GM23338 (cell line): ENCODE results near the gene APP. TPM values are rescaled to one million over a fixed set of nuclear protein-coding genes. Genes with fewer than 3 reads are reported as not detected.

Experiments
- ATAC-seq: fragments of 200-7000 bp; cut with Tn5 transposase; 3 replicates; pipeline ENCODE4 v1.9.1; 2020
- DNase-seq: peaks from one replicate; pipeline ENCODE4 v3.0.0-alpha.2; 2015; ENCODE audit warnings: low spot score
- H2AFZ ChIP-seq: fragments of 200-600 bp; sonication (generic); 2 replicates; pipeline ENCODE4 v1.8.0; 2016; ENCODE audit warnings: antibody characterized with exemption, mild to moderate bottlenecking, moderate library complexity
- H3F3A ChIP-seq: fragments of 200-600 bp; sonication (generic); replicated peaks from 2 replicates; pipeline ENCODE4 v1.8.0; 2017; ENCODE audit warnings: antibody characterized with exemption, mixed run types, low read depth
- H3K27ac ChIP-seq: fragments of 200-600 bp; sonication (generic); 2 replicates; pipeline ENCODE4 v1.6.1; 2016; ENCODE audit warnings: low read depth
- H3K27me3 ChIP-seq: fragments of 200-600 bp; sonication (generic); 2 replicates; pipeline ENCODE4 v1.8.0; 2016; ENCODE audit warnings: mild to moderate bottlenecking, mixed run types, moderate library complexity; ENCODE audit not compliant: insufficient read depth
- H3K36me3 ChIP-seq: fragments of 200-600 bp; sonication (generic); 2 replicates; pipeline ENCODE4 v1.8.0; 2016; ENCODE audit warnings: mild to moderate bottlenecking; ENCODE audit not compliant: insufficient read depth
- H3K4me1 ChIP-seq: fragments of 200-600 bp; sonication (generic); 2 replicates; pipeline ENCODE4 v1.8.0; 2016; ENCODE audit warnings: mild to moderate bottlenecking, moderate library complexity; ENCODE audit not compliant: insufficient read depth
- H3K4me2 ChIP-seq: fragments of 200-600 bp; sonication (generic); 2 replicates; pipeline ENCODE4 v1.7.1; 2017; ENCODE audit warnings: mixed run types
- H3K4me3 ChIP-seq: fragments of 200-600 bp; sonication (generic); 2 replicates; pipeline ENCODE4 v1.6.1; 2016; ENCODE audit warnings: mixed run types
- H3K79me2 ChIP-seq: fragments of 200-600 bp; sonication (generic); replicated peaks from 2 replicates; pipeline ENCODE4 v1.8.0; 2017; ENCODE audit warnings: mild to moderate bottlenecking; ENCODE audit not compliant: insufficient read depth
- H3K9me2 ChIP-seq: fragments of 200-600 bp; sonication (generic); 2 replicates; pipeline ENCODE4 v1.8.0; 2017; ENCODE audit not compliant: insufficient read depth
- H4K20me1 ChIP-seq: fragments of 200-600 bp; sonication (generic); replicated peaks from 2 replicates; pipeline ENCODE4 v1.8.0; 2017; ENCODE audit warnings: mild to moderate bottlenecking; ENCODE audit not compliant: insufficient read depth
- H3K27ac Mint-ChIP-seq: 2 replicates; pipeline ENCODE4 v1.8.0; 2020; ENCODE audit warnings: inconsistent platforms, mild to moderate bottlenecking, moderate library complexity, mixed read lengths
- H3K27me3 Mint-ChIP-seq: 3 replicates; pipeline ENCODE4 v1.8.0; 2022; ENCODE audit warnings: low read depth, mild to moderate bottlenecking, moderate library complexity, mixed read lengths, inconsistent platforms; ENCODE audit not compliant: insufficient read depth, poor library complexity
- H3K36me3 Mint-ChIP-seq: 3 replicates; pipeline ENCODE4 v1.8.0; 2021; ENCODE audit warnings: low read depth, mild to moderate bottlenecking, inconsistent platforms, moderate library complexity, mixed read lengths
- H3K4me1 Mint-ChIP-seq: 3 replicates; pipeline ENCODE4 v1.8.0; 2020; ENCODE audit warnings: mild to moderate bottlenecking, inconsistent platforms, mixed read lengths
- H3K4me3 Mint-ChIP-seq: 3 replicates; pipeline ENCODE4 v1.8.0; 2021; ENCODE audit warnings: moderate library complexity, mild to moderate bottlenecking, inconsistent platforms, mixed read lengths
- H3K9me3 Mint-ChIP-seq: 3 replicates; pipeline ENCODE4 v1.8.0; 2020; ENCODE audit warnings: moderate library complexity, mild to moderate bottlenecking, inconsistent platforms, mixed read lengths
- CREB1 ChIP-seq: fragments of 250-450 bp; sonication (Bioruptor Pico); IDR thresholded peaks from 2 replicates; pipeline ENCODE4 v1.5.0; 2020; ENCODE audit warnings: low read depth, mild to moderate bottlenecking, moderate library complexity
- EZH2 ChIP-seq: fragments of 200-600 bp; sonication (generic); IDR thresholded peaks from one replicate; pipeline ENCODE4 v1.8.0; 2017; ENCODE audit warnings: antibody characterized with exemption, mild to moderate bottlenecking, low read depth; ENCODE audit not compliant: unreplicated experiment
- JUNB ChIP-seq: IDR thresholded peaks from one replicate; pipeline ENCODE4 v1.6.1; 2016; ENCODE audit warnings: antibody characterized with exemption; ENCODE audit not compliant: unreplicated experiment
- STAT1 ChIP-seq: IDR thresholded peaks from one replicate; pipeline ENCODE4 v1.6.1; 2016; ENCODE audit warnings: antibody characterized with exemption; ENCODE audit not compliant: unreplicated experiment
- ZNF114 ChIP-seq: fragments of 250-450 bp; sonication (Bioruptor Pico); IDR thresholded peaks from 2 replicates; pipeline ENCODE4 v1.5.0; 2020; ENCODE audit warnings: mild to moderate bottlenecking, moderate library complexity
- ZNF331 ChIP-seq: fragments of 250-450 bp; sonication (Bioruptor Pico); IDR thresholded peaks from 2 replicates; pipeline ENCODE4 v1.5.0; 2020; ENCODE audit warnings: low read depth, mild to moderate bottlenecking, moderate library complexity
- polyA plus RNA-seq: library from polyadenylated mRNA; unstranded; fragments of >200 nt; fragmentation: Nextera tagmentation; extraction: Ambion mirVana; gene quantifications from 2 replicates; pipeline ENCODE4 v1.2.1, GENCODE V29; 2016
- total RNA-seq: library from RNA; depleted of rRNA; stranded (reverse); fragments of >200 nt; shearing (Covaris generic); gene quantifications from 2 replicates; pipeline ENCODE4 v1.2.3, GENCODE V29; 2014
- TF ChIP-seq, protein P1 (sequence below): IDR thresholded peaks from 2 replicates; pipeline ENCODE4 v1.6.1; 2016; ENCODE audit warnings: antibody characterized with exemption
- TF ChIP-seq, protein P2 (sequence below): IDR thresholded peaks from one replicate; pipeline ENCODE4 v1.6.1; 2018; ENCODE audit warnings: antibody characterized with exemption; ENCODE audit not compliant: unreplicated experiment

Gene APP
- total and polyA plus RNA-seq, 2 experiments from 2014 or later, result 69.4 to 444 TPM

DNA sequence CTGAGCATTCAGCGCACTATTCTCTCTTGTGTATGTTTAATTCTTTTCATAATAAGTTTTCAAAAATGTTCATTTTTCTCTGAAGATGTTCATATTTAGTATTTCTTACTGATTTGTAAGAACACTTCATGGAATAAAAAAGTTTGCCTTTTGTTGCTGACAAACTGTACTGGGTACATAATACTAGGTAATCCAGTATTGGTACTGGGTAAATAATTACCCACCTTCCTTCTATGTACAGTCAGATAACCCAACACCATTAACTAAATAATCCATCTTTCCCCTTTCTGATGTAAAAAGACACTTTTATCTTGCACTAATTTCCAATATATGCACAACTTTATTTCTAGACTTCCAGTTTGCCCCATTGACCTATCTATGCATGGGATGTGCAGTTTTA is 23.9 kb downstream of the APP start:
- Histone ChIP-seq H3K27ac (no peak overlapping the region), H3K4me3 (no peak overlapping the region), H3K9me2 (no peaks in the 10 kb centered on the region), H2AFZ (no peak overlapping the region), H3K79me2 (peaks cover 96% of the 10 kb centered on the region), H3K4me2 (no peak overlapping the region), H3K36me3 (no peaks in the 10 kb centered on the region; the same call in 1 of the 2 replicates), H4K20me1 (peaks cover 50% of the 10 kb centered on the region), H3K4me1 (peaks cover 49% of the 10 kb centered on the region), H3K27me3 (no peaks in the 10 kb centered on the region), H3F3A (no peaks in the 10 kb centered on the region)
- Mint-ChIP-seq H3K4me1 (peaks cover 64% of the 10 kb centered on the region), H3K9me3 (no peaks in the 10 kb centered on the region), H3K4me3 (no peak overlapping the region), H3K36me3 (peaks cover 45% of the 10 kb centered on the region; the same call in 2 of the 3 replicates), H3K27me3 (peaks cover 2% of the 10 kb centered on the region), H3K27ac (no peak overlapping the region; the same call in 1 of the 2 replicates)
- ATAC-seq (no peak), DNase-seq (no peak)
- no peak for TF ChIP-seq ZNF114 (CRISPR knock-in tag)
- TF ChIP-seq, protein P1, sequence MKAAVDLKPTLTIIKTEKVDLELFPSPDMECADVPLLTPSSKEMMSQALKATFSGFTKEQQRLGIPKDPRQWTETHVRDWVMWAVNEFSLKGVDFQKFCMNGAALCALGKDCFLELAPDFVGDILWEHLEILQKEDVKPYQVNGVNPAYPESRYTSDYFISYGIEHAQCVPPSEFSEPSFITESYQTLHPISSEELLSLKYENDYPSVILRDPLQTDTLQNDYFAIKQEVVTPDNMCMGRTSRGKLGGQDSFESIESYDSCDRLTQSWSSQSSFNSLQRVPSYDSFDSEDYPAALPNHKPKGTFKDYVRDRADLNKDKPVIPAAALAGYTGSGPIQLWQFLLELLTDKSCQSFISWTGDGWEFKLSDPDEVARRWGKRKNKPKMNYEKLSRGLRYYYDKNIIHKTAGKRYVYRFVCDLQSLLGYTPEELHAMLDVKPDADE, result no peak
- TF ChIP-seq CREB1 (CRISPR knock-in tag), result no peak
- no peak for TF ChIP-seq JUNB
- TF ChIP-seq, protein P2, sequence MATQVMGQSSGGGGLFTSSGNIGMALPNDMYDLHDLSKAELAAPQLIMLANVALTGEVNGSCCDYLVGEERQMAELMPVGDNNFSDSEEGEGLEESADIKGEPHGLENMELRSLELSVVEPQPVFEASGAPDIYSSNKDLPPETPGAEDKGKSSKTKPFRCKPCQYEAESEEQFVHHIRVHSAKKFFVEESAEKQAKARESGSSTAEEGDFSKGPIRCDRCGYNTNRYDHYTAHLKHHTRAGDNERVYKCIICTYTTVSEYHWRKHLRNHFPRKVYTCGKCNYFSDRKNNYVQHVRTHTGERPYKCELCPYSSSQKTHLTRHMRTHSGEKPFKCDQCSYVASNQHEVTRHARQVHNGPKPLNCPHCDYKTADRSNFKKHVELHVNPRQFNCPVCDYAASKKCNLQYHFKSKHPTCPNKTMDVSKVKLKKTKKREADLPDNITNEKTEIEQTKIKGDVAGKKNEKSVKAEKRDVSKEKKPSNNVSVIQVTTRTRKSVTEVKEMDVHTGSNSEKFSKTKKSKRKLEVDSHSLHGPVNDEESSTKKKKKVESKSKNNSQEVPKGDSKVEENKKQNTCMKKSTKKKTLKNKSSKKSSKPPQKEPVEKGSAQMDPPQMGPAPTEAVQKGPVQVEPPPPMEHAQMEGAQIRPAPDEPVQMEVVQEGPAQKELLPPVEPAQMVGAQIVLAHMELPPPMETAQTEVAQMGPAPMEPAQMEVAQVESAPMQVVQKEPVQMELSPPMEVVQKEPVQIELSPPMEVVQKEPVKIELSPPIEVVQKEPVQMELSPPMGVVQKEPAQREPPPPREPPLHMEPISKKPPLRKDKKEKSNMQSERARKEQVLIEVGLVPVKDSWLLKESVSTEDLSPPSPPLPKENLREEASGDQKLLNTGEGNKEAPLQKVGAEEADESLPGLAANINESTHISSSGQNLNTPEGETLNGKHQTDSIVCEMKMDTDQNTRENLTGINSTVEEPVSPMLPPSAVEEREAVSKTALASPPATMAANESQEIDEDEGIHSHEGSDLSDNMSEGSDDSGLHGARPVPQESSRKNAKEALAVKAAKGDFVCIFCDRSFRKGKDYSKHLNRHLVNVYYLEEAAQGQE, result no peak
- no peak for TF ChIP-seq ZNF331 (CRISPR knock-in tag)

DNA sequence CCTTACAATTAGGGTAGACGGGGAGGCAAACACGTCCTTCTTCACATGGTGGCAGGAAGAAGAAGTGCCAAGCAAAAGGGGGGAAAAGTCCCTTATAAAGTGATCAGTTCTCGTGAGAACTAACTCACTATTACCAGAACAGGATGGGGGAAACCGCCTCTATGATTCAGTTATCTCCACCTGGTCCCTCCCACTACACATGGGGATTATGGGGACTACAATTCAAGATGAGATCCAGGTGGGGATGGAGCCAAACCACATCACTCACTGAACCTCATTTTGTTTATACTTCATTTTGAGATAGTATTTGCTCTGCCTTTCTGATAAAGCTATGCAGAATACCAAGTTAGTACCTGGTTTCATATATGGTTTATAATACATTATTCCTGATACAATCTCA is 26.5 kb downstream of the APP start:
- Mint-ChIP-seq H3K36me3 (peaks cover 40% of the 10 kb centered on the region; the same call in 2 of the 3 replicates), H3K27me3 (peaks cover 2% of the 10 kb centered on the region), H3K9me3 (no peaks in the 10 kb centered on the region), H3K4me1 (peaks cover 59% of the 10 kb centered on the region), H3K27ac (no peak overlapping the region), H3K4me3 (no peak overlapping the region)
- no peak overlapping the region for H3K4me2 ChIP-seq
- no peaks in the 10 kb centered on the region for H3F3A ChIP-seq
- H3K27ac ChIP-seq, result no peak overlapping the region
- H3K4me3 ChIP-seq, result no peak overlapping the region
- no peaks in the 10 kb centered on the region for H3K27me3 ChIP-seq
- TF ChIP-seq, protein P2, result no peak
- TF ChIP-seq EZH2, result no peak
- TF ChIP-seq ZNF114 (CRISPR knock-in tag), result no peak
- no peak for TF ChIP-seq STAT1
- ATAC-seq (no peak), DNase-seq (no peak)
- peaks cover 45% of the 10 kb centered on the region for H4K20me1 ChIP-seq
- no peaks in the 10 kb centered on the region for H3K9me2 ChIP-seq
- H3K79me2 ChIP-seq, result peaks cover 96% of the 10 kb centered on the region
- H3K36me3 ChIP-seq, result no peaks in the 10 kb centered on the region; the same call in 1 of the 2 replicates
- no peak overlapping the region for H2AFZ ChIP-seq
- peaks cover 37% of the 10 kb centered on the region for H3K4me1 ChIP-seq
